H1 (cell line): Measurements from ENCODE around the gene CENPM. TPM values are rescaled to one million over a fixed set of nuclear protein-coding genes. Genes with fewer than 3 reads are reported as not detected.

Source experiments
- CTCF ChIA-PET: fragments of 300-600 bp; sonication (Branson Sonifier 250); formaldehyde crosslinking; loops from one replicate; lab custom pipeline; 2021; ENCODE audit not compliant: partially characterized antibody; lab: Charles Lee
- POLR2A ChIA-PET: fragments of 300-600 bp; sonication (Branson Sonifier 250); formaldehyde crosslinking; loops from one replicate; lab custom pipeline; 2021; ENCODE audit warnings: inconsistent platforms; ENCODE audit not compliant: partially characterized antibody; lab: Charles Lee
- DNase-seq, 2 experiments: peaks; one replicate each; pipeline versions ENCODE4 v3.0.0 to v3.0.0-alpha.2; 2010 to 2022; ENCODE audit warnings: low spot score in 2 of 2, low read depth in 1 of 2, mixed read lengths in 1 of 2
- FAIRE-seq: peaks from 2 replicates; lab custom pipeline; 2011; peaks lifted over from hg19 to GRCh38; lab: Jason Lieb, UNC
- H2AFZ ChIP-seq: 2 replicates; pipeline ENCODE4 v1.8.1; 2012; ENCODE audit warnings: low read length, inconsistent platforms
- H2AK5ac ChIP-seq: 2 replicates; pipeline ENCODE4 v1.6.1; 2013; ENCODE audit warnings: low read depth, low read length
- H2BK120ac ChIP-seq: replicated peaks from 2 replicates; pipeline ENCODE3; 2013; ENCODE audit warnings: low read depth, low read length, inconsistent platforms
- H2BK12ac ChIP-seq: 2 replicates; pipeline ENCODE4 v1.6.1; 2013; ENCODE audit warnings: low read depth, low read length
- H2BK15ac ChIP-seq: 2 replicates; pipeline ENCODE4 v1.6.1; 2013; ENCODE audit warnings: low read length
- H2BK20ac ChIP-seq: 2 replicates; pipeline ENCODE4 v1.6.1; 2013; ENCODE audit warnings: low read length
- H2BK5ac ChIP-seq: 2 replicates; pipeline ENCODE4 v1.6.1; 2013; ENCODE audit warnings: low read depth, low read length
- H3K14ac ChIP-seq: 2 replicates; pipeline ENCODE4 v1.6.1; 2013; ENCODE audit warnings: inconsistent platforms; ENCODE audit not compliant: insufficient read length
- H3K18ac ChIP-seq: 2 replicates; pipeline ENCODE4 v1.6.1; 2013; ENCODE audit warnings: low read length; ENCODE audit errors: extremely low read depth
- H3K23ac ChIP-seq: 2 replicates; pipeline ENCODE4 v1.6.1; 2013; ENCODE audit warnings: inconsistent platforms; ENCODE audit not compliant: insufficient read length
- H3K23me2 ChIP-seq: 2 replicates; pipeline ENCODE4 v1.6.1; 2013; ENCODE audit warnings: low read depth, low read length
- H3K27ac ChIP-seq: 2 replicates; pipeline ENCODE4 v1.6.1; 2011; ENCODE audit warnings: low read depth, low read length, inconsistent platforms
- H3K27me3 ChIP-seq, 4 experiments: replicated peaks in 1 of 4; 1 replicate in 1 of 4; 2 replicates in 3 of 4; pipeline versions ENCODE4 v1.6.1 to v1.8.1; 2011 to 2013; ENCODE audit warnings: low read length in 3 of 4, mild to moderate bottlenecking in 3 of 4, inconsistent platforms in 2 of 4, mixed read lengths in 2 of 4, moderate library complexity in 1 of 4; ENCODE audit not compliant: control insufficient read depth in 3 of 4, insufficient read depth in 3 of 4; ENCODE audit errors: extremely low read depth in 1 of 4
- H3K36me3 ChIP-seq, 4 experiments: 2 replicates each; pipeline versions ENCODE4 v1.6.1 to v1.8.1; 2011 to 2013; ENCODE audit warnings: mild to moderate bottlenecking in 4 of 4, low read length in 3 of 4, moderate library complexity in 2 of 4, control low read depth in 1 of 4, inconsistent platforms in 1 of 4; ENCODE audit not compliant: insufficient read depth in 4 of 4, control insufficient read depth in 2 of 4
- H3K4ac ChIP-seq: replicated peaks from 2 replicates; pipeline ENCODE3; 2013; ENCODE audit warnings: low read length, low read depth, mixed read lengths, inconsistent platforms; ENCODE audit not compliant: insufficient read length
- H3K4me1 ChIP-seq, 4 experiments: replicated peaks in 1 of 4; 1 replicate in 1 of 4; 2 replicates in 3 of 4; pipeline versions ENCODE4 v1.6.1 to v1.8.1; 2011 to 2013; ENCODE audit warnings: low read length in 3 of 4, inconsistent platforms in 2 of 4, mixed read lengths in 1 of 4; ENCODE audit not compliant: insufficient read depth in 4 of 4, control insufficient read depth in 3 of 4
- H3K4me2 ChIP-seq, 2 experiments: 2 replicates each; pipeline versions ENCODE4 v1.6.1 to v1.8.1; 2011 to 2013; ENCODE audit warnings: low read depth in 2 of 2, low read length in 2 of 2, control low read depth in 1 of 2, inconsistent platforms in 1 of 2, mild to moderate bottlenecking in 1 of 2; ENCODE audit not compliant: insufficient read depth in 1 of 2
- H3K4me3 ChIP-seq, 4 experiments: fragments of 200-600, 300-600 bp in 1 of 4; sonication (generic), shearing (Covaris generic), sonication (Bioruptor Twin) in 1 of 4; 2 replicates each; pipeline versions ENCODE4 v1.5.1 to v1.8.1; 2011 to 2016; ENCODE audit warnings: low read length in 4 of 4, low read depth in 3 of 4, control low read depth in 2 of 4, inconsistent platforms in 2 of 4, mild to moderate bottlenecking in 2 of 4, mixed read lengths in 1 of 4, moderate library complexity in 1 of 4; ENCODE audit not compliant: insufficient read depth in 2 of 4; ENCODE audit errors: extremely low read depth in 1 of 4
- H3K56ac ChIP-seq: replicated peaks from 2 replicates; pipeline ENCODE3; 2013; ENCODE audit warnings: low read depth, mild to moderate bottlenecking, mixed read lengths, low read length, inconsistent platforms; ENCODE audit not compliant: insufficient read length
- H3K79me1 ChIP-seq: 2 replicates; pipeline ENCODE4 v1.6.1; 2013; ENCODE audit warnings: low read depth, low read length, control low read depth
- H3K79me2 ChIP-seq, 2 experiments: 2 replicates each; pipeline versions ENCODE4 v1.6.1 to v1.8.1; 2012 to 2013; ENCODE audit warnings: low read length in 2 of 2, mild to moderate bottlenecking in 2 of 2, inconsistent platforms in 1 of 2; ENCODE audit not compliant: insufficient read depth in 2 of 2, control insufficient read depth in 1 of 2
- H3K9ac ChIP-seq, 4 experiments: replicated peaks in 1 of 4; 1 replicate in 1 of 4; 2 replicates in 3 of 4; pipeline versions ENCODE4 v1.6.1 to v1.8.1; 2011 to 2013; ENCODE audit warnings: low read depth in 3 of 4, low read length in 3 of 4, control low read depth in 2 of 4, mild to moderate bottlenecking in 2 of 4, moderate library complexity in 2 of 4, inconsistent platforms in 1 of 4; ENCODE audit errors: extremely low read depth in 1 of 4
- H3K9me3 ChIP-seq, 2 experiments: 2 replicates each; pipeline versions ENCODE4 v1.6.1 to v1.8.1; 2012 to 2013; ENCODE audit warnings: mild to moderate bottlenecking in 2 of 2, moderate library complexity in 2 of 2, control low read depth in 1 of 2, inconsistent platforms in 1 of 2, low read depth in 1 of 2, low read length in 1 of 2, mixed read lengths in 1 of 2; ENCODE audit not compliant: insufficient read depth in 2 of 2
- H4K20me1 ChIP-seq, 2 experiments: replicated peaks in 1 of 2; 2 replicates each; pipeline versions ENCODE3 to v1.8.1; 2011 to 2013; ENCODE audit warnings: inconsistent platforms in 2 of 2, low read length in 2 of 2, mild to moderate bottlenecking in 1 of 2; ENCODE audit not compliant: insufficient read depth in 2 of 2, control insufficient read depth in 1 of 2
- H4K5ac ChIP-seq: 2 replicates; pipeline ENCODE4 v1.6.1; 2013; ENCODE audit warnings: low read length, low read depth, mixed read lengths, inconsistent platforms; ENCODE audit not compliant: insufficient read length
- H4K8ac ChIP-seq: 2 replicates; pipeline ENCODE4 v1.8.0; 2013; ENCODE audit warnings: mild to moderate bottlenecking, moderate library complexity, low read length, inconsistent platforms; ENCODE audit not compliant: insufficient read depth; ENCODE audit errors: extremely low read depth
- H4K91ac ChIP-seq: replicated peaks from 2 replicates; pipeline ENCODE3; 2013; ENCODE audit warnings: low read length, mixed read lengths, inconsistent platforms; ENCODE audit not compliant: insufficient read length
- CBX8 ChIP-seq: fragments of 300-800, 300-1000 bp; sonication (generic); IDR thresholded peaks from 2 replicates; pipeline ENCODE4 v1.7.1; 2016; ENCODE audit warnings: low read depth, low read length, borderline replicate concordance
- EZH2 ChIP-seq: fragments of 200-600 bp; sonication (generic); IDR thresholded peaks from 2 replicates; pipeline ENCODE4 v1.7.1; 2012; ENCODE audit warnings: low read depth, mild to moderate bottlenecking, moderate library complexity, low read length, inconsistent platforms; ENCODE audit not compliant: severe bottlenecking
- HDAC6 ChIP-seq: IDR thresholded peaks from one replicate; pipeline ENCODE4 v1.7.1; 2012; ENCODE audit warnings: low read depth, mild to moderate bottlenecking, inconsistent platforms, low read length, moderate library complexity
- TBP ChIP-seq: IDR thresholded peaks from 2 replicates; pipeline ENCODE4 v1.6.1; 2011; ENCODE audit warnings: low read depth, low read length, improper control_type of control experiment
- TCF12 ChIP-seq: IDR thresholded peaks from 2 replicates; pipeline ENCODE4 v1.6.1; 2011; ENCODE audit warnings: low read depth, mild to moderate bottlenecking, low read length
- WGBS, 2 experiments: shearing (Covaris generic) in 1 of 2; methylation state at CpG; one replicate each; pipeline versions ENCODE4 v1.1.6 to v1.1.7; 2013 to 2015; ENCODE audit warnings: low lambda C conversion rate in 2 of 2, mixed read lengths in 2 of 2, inconsistent platforms in 1 of 2, low coverage in 1 of 2, missing lambda C conversion rate in 1 of 2; ENCODE audit not compliant: insufficient replicate concordance in 2 of 2, insufficient coverage in 1 of 2, insufficient read length in 1 of 2; ENCODE audit errors: extremely low coverage in 1 of 2, missing lambda C conversion rate in 1 of 2; 5-methylcytosine and 5-hydroxymethylcytosine counted together
- polyA plus RNA-seq, 7 experiments: library from polyadenylated mRNA; depleted of rRNA in 3 of 7; stranded (reverse) in 5 of 7; unstranded in 2 of 7; fragments of >200 nt in 5 of 7; fragments of 200-250 nt in 2 of 7; gene quantifications; 1 replicate in 5 of 7; 2 replicates in 1 of 7; 4 replicates in 1 of 7; pipeline versions ENCODE4 v1.2.1 to v1.2.3, GENCODE V29; 2011 to 2013; ENCODE audit warnings: missing spikeins in 2 of 7, mixed read lengths in 2 of 7
- total RNA-seq: library from RNA; stranded (reverse); fragmentation: NEBNext Ultra II Directional; extraction: Animal tissue kit (Norgen Biotek cat#: 25700); gene quantifications from 2 replicates; pipeline ENCODE4 v1.2.1, GENCODE V29; 2021
- TF ChIP-seq, protein P1 (sequence below), 3 experiments: IDR thresholded peaks; 1 replicate in 2 of 3; 2 replicates in 1 of 3; pipeline versions ENCODE4 v1.5.1 to v1.6.1; 2011; ENCODE audit warnings: low read length in 3 of 3, mild to moderate bottlenecking in 3 of 3, inconsistent platforms in 2 of 3, low read depth in 1 of 3, moderate library complexity in 1 of 3; ENCODE audit not compliant: insufficient read depth in 1 of 3; ENCODE audit errors: control extremely low read depth in 1 of 3
- TF ChIP-seq, protein P2 (sequence below): IDR thresholded peaks from 2 replicates; pipeline ENCODE4 v1.6.1; 2012; ENCODE audit warnings: inconsistent platforms

The CENPM gene
- total and polyA plus RNA-seq, 2 of the 8 experiments (the other 6 are each of a cell fraction or from before 2014, with no cell fraction given), result 32.0 to 80.4 TPM

DNA sequence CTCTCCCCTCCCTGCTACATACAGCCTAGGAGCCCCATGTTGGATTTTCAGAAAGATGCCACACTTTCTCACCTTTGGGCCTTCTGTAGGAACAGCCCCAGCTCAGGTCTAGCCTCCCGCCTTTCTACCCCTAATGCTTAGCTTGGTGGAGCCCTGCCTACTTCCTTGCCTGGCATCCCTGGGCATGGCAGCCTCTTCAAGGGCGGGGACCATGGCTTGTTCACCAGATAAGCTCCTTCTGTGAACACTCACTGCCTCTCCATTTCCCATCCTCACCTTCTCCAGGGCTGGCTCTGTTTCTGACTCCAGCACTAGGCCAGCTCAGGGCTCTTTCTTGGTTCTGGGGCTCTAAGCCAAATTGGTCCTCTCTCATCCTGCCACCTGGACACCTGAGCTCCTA, 23.6 kb upstream of the CENPM start:
- Histone ChIP-seq H3K4me3 (no peak overlapping the region), H2BK5ac (no peak overlapping the region), H3K79me1 (no peaks in the 10 kb centered on the region; the same call in 1 of the 2 replicates), H2AK5ac (no peak overlapping the region), H3K27me3 (peaks cover 5 to 15% (median 11%) of the 10 kb centered on the region in 4 experiments), H2BK20ac (no peak overlapping the region), H3K4me2 (no peak overlapping the region), H4K5ac (no peak overlapping the region), H4K20me1 (no peaks in the 10 kb centered on the region), H2AFZ (no peak overlapping the region), H3K18ac (no peak overlapping the region), H3K27ac (no peak overlapping the region), H3K4ac (no peak overlapping the region), H3K23ac (no peak overlapping the region), H2BK15ac (no peak overlapping the region), H2BK12ac (no peak overlapping the region), H4K8ac (no peak overlapping the region; the same call in 1 of the 2 replicates), H4K91ac (no peak overlapping the region), H3K9me3 (no peaks in the 10 kb centered on the region), H2BK120ac (no peak overlapping the region), H3K36me3 (no peaks in the 10 kb centered on the region), H3K56ac (no peak overlapping the region), H3K4me1 (peaks cover 0 to 13% (median 3%) of the 10 kb centered on the region in 4 experiments; a peak in 5 of 7 replicates), H3K23me2 (no peaks in the 10 kb centered on the region), H3K14ac (no peak overlapping the region), H3K79me2 (no peaks in the 10 kb centered on the region), H3K9ac (no peak overlapping the region)
- WGBS, 2 experiments, result 83% methylated on average over 2 of the region's 2 CpGs; no CpG with 5 or more reads in 1 of the 2 experiments
- ChIA-PET POLR2A (interaction anchor here (0.9 to 3.8 kb wide), 3 partner anchors 10 to 120 kb away, joined by 4 to 13 read pairs (median 4); partner anchors contain the start of gene NDUFA6), CTCF (interaction anchor here (0.6 to 10.8 kb wide), 13 partner anchors 10 to 474 kb away, joined by 3 to 116 read pairs (median 3); no protein-coding TSS in a partner anchor)
- no peak for TF ChIP-seq HDAC6
- no peak for TF ChIP-seq CBX8
- TF ChIP-seq, protein P1, sequence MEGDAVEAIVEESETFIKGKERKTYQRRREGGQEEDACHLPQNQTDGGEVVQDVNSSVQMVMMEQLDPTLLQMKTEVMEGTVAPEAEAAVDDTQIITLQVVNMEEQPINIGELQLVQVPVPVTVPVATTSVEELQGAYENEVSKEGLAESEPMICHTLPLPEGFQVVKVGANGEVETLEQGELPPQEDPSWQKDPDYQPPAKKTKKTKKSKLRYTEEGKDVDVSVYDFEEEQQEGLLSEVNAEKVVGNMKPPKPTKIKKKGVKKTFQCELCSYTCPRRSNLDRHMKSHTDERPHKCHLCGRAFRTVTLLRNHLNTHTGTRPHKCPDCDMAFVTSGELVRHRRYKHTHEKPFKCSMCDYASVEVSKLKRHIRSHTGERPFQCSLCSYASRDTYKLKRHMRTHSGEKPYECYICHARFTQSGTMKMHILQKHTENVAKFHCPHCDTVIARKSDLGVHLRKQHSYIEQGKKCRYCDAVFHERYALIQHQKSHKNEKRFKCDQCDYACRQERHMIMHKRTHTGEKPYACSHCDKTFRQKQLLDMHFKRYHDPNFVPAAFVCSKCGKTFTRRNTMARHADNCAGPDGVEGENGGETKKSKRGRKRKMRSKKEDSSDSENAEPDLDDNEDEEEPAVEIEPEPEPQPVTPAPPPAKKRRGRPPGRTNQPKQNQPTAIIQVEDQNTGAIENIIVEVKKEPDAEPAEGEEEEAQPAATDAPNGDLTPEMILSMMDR (IDR thresholded peaks at IDR 0.05; ENCODE audit: control extremely low read depth in 1 of 3, insufficient read depth in 1 of 3, low read depth in 1 of 3, low read length in 3 of 3), result no peak
- no peak for TF ChIP-seq EZH2
- no peak for TF ChIP-seq TBP
- no peak for TF ChIP-seq TCF12
- TF ChIP-seq, protein P2, sequence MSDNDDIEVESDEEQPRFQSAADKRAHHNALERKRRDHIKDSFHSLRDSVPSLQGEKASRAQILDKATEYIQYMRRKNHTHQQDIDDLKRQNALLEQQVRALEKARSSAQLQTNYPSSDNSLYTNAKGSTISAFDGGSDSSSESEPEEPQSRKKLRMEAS, result no peak
- DNase-seq, result no peak
- FAIRE-seq, result no peak
